Activated naive CD4-positive, alpha-beta T cell (primary cell): ENCODE measurements around the gene IL6R.

Source experiments
- DNase-seq, 4 experiments: peaks; one replicate each; lab custom pipeline; 2025; lab: John Stamatoyannopoulos, UW

Gene IL6R

GRCh38 chr1:154427173-154428139 is 22.3 kb downstream of the IL6R start:
- no peak for DNase-seq

DNA sequence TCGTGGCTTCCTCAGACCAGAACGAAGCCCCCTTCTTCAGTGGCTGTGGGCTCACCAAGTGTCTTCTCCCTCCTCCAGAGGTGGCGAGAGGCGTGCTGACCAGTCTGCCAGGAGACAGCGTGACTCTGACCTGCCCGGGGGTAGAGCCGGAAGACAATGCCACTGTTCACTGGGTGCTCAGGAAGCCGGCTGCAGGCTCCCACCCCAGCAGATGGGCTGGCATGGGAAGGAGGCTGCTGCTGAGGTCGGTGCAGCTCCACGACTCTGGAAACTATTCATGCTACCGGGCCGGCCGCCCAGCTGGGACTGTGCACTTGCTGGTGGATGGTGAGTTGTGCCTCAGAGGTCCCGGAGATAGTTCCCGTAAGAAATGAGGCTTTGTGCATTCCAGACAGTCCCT is 24.0 kb downstream of the IL6R start:
- no peak for DNase-seq

DNA sequence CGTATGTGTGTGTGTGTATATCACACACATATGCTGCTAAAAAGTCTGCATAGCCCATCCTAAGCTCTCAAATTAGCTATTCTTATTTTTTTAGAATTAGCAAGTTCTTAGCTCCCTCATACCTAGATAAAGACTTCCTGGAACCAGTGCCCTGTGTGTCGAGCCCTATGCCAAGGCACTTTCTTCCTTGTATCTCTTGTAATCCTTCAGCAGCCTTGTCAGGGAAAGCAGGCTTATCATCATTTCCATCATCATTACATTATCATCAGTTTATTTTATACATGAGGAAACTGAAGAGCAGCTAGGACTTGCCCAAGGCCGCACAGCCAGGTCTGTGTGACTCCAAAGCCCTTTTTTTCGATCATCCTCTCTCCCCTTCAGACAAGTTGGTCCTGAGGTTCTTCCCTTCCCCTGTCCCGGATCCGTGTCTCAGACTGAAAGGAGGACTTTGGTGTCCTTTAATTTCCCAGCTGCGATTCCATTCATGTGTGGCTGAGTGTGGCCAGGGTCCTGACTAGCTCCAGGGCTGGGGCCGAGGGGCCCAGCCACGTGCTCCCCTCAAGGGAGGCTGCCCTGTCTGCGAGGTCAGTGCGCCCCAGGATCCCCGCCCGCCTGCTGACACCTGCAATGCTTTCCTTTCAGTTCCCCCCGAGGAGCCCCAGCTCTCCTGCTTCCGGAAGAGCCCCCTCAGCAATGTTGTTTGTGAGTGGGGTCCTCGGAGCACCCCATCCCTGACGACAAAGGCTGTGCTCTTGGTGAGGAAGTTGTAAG is 24.9 kb downstream of the IL6R start:
- no peak for DNase-seq

DNA sequence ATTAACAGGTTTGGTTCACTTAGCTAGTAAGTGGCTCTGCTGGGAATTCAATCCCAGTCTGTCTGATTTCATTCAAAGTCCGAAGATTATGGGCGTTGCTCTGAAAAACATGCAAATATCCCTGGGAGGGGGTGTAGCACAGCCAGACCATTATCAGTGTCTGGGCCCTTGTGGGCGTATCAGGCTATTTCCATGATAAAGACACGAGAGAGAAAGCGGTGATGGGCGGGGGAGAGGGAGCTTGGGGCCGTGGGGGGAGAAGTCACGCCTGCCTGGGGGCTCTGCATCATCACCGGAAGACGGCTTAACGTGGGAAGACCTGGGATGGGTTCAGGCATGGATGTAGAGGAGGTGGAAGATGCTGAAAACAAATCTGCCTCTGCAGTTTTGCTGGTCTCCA is 25.8 kb downstream of the IL6R start:
- no peak for DNase-seq

GRCh38 chr1:154431586-154432373 is 26.6 kb downstream of the IL6R start:
- DNase-seq = no peak

GRCh38 chr1:154433161-154433764 is 28.1 kb downstream of the IL6R start:
- no peak for DNase-seq

DNA sequence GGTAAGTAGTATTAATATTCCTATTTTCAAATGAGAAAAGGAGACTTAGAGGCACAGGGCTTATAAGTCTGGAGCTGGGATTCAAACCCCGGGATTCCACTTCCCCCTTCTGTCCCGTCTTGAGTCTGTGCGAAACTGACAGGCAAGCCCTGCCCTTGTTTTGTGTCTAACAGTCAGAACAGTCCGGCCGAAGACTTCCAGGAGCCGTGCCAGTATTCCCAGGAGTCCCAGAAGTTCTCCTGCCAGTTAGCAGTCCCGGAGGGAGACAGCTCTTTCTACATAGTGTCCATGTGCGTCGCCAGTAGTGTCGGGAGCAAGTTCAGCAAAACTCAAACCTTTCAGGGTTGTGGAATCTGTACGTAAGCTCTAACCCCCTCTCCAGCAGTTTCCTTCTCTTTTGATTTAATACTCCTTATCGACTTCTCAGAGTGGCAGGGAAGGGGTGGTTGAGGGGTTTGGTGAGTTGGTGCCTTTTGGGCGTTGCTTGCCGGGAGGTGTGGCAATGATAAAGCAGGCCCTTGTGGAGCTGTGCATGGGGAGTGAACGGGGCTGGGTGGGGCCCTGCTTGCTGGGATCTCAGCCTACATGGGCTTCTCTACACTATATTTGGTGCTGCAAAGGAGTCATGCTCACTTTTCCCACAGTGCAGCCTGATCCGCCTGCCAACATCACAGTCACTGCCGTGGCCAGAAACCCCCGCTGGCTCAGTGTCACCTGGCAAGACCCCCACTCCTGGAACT is 29.4 kb downstream of the IL6R start:
- DNase-seq = no peak

DNA sequence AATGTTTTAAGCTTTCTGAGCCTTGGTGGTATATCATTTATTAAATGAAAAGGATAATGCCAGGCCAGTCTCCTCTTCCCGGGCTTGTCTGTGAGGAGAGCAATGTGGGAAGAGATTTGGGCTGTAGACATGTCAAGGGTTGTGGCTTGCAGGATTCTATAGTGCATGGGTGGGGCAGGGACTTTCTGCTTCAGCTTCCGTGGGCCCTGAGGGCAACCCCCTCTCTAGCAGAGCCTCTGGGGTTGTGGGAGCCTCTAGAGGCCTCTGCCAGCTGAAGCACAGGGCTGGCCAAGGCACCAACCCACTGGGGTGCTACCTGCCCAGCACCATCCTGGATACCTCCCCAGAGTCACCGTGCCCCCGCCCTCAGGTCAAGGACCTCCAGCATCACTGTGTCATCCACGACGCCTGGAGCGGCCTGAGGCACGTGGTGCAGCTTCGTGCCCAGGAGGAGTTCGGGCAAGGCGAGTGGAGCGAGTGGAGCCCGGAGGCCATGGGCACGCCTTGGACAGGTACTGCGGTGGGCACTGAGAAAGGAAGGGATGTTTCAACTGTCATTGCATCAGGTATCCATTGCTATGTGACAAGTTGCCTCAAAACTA is 30.6 kb downstream of the IL6R start:
- DNase-seq = no peak

GRCh38 chr1:154436433-154436832 is 31.3 kb downstream of the IL6R start:
- no peak for DNase-seq

GRCh38 chr1:154440036-154440804 is 35.1 kb downstream of the IL6R start:
- no peak for DNase-seq

GRCh38 chr1:154441241-154441888 is 36.2 kb downstream of the IL6R start:
- DNase-seq = peak in 1 of 4 experiments; percentile 19

- no peak for DNase-seq
These were observed 37.0 kb downstream of the IL6R start for GRCh38 chr1:154442006-154442740.

- DNase-seq = no peak
These were observed 38.3 kb downstream of the IL6R start for GRCh38 chr1:154443274-154444013.

- no peak for DNase-seq
These were observed 39.9 kb downstream of the IL6R start for GRCh38 chr1:154445040-154445472.

GRCh38 chr1:154446292-154446691 is 41.1 kb downstream of the IL6R start:
- DNase-seq = no peak

GRCh38 chr1:154446789-154447188 is 41.6 kb downstream of the IL6R start:
- DNase-seq = no peak

- no peak for DNase-seq
These were observed 43.2 kb downstream of the IL6R start for GRCh38 chr1:154448331-154448811.

DNA sequence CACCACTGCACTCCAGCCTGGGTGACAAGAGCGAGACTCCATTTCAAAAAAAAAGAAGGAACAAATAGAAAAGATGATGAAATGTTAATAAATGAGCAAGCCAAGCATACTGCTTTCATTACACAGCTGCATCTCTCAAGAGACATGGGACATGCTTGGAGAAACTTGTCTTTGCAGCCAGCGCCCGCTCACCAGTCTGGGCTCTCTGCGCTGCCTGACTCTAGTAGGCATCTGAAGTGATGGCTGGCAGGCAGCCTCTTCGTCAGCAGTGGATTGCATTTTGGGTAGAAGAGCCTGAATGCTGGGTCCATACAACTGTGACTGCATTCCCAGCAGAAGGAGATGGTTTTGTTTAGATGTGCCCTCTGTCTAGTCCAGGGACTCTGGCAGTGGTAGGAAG is 48.0 kb downstream of the IL6R start:
- DNase-seq = no peak
